HL-60/S4 (cell line): Measurements from ENCODE around the gene GHITM.
"Not testable (repeated sequence)": the region's sequence is repeated elsewhere in the genome, so short reads cannot be mapped to it uniquely, and the experiment has no call there.

ENCODE experiments used
- in situ Hi-C: fragments of 300-500 bp; cut with MboI; formaldehyde crosslinking; loops from 2 replicates; pipeline ENCODE4 v1.14.3; 2022; ENCODE audit warnings: low sequenced_read_pairs

The GHITM gene

GRCh38 chr10:84140036-84140379 lies 699 bp downstream of the GHITM start:
- in situ Hi-C loops, result loop anchor here (10.0 kb wide), 1 partner anchor 65 kb away; no protein-coding TSS in a partner anchor

- in situ Hi-C loops, result loop anchor here (10.0 kb wide), 1 partner anchor 57 kb away; no protein-coding TSS in a partner anchor
These were observed 8.0 kb downstream of the GHITM start for GRCh38 chr10:84147347-84147746.

GRCh38 chr10:84148006-84148597 lies 8.8 kb downstream of the GHITM start:
- in situ Hi-C loops, result loop anchor here (10.0 kb wide), 1 partner anchor 57 kb away; no protein-coding TSS in a partner anchor

- in situ Hi-C loops, result loop anchor here (10.0 kb wide), 1 partner anchor 55 kb away; no protein-coding TSS in a partner anchor
These were observed 10.5 kb downstream of the GHITM start for GRCh38 chr10:84149854-84150253.

- in situ Hi-C loops, result no loop called here
These were observed 13.5 kb downstream of the GHITM start for GRCh38 chr10:84152769-84153168.

- in situ Hi-C loops, result no loop called here
These were observed 16.2 kb downstream of the GHITM start for GRCh38 chr10:84155521-84155920.

- in situ Hi-C loops, result no loop called here
These were observed 16.7 kb downstream of the GHITM start for GRCh38 chr10:84156009-84156408.

GRCh38 chr10:84156768-84157167 lies 17.5 kb downstream of the GHITM start:
- in situ Hi-C loops, result no loop called here

- in situ Hi-C loops, result no loop called here
These were observed 18.8 kb downstream of the GHITM start for GRCh38 chr10:84158061-84158460.

GRCh38 chr10:84158550-84158949 lies 19.2 kb downstream of the GHITM start:
- in situ Hi-C loops, result no loop called here

GRCh38 chr10:84159076-84159685 lies 19.9 kb downstream of the GHITM start:
- in situ Hi-C loops, result no loop called here

- in situ Hi-C loops, result no loop called here
These were observed 21.5 kb downstream of the GHITM start for GRCh38 chr10:84160663-84161362.

GRCh38 chr10:84163996-84164395 lies 24.7 kb downstream of the GHITM start:
- in situ Hi-C loops, result no loop called here

GRCh38 chr10:84164442-84164841 lies 25.1 kb downstream of the GHITM start:
- in situ Hi-C loops, result no loop called here

GRCh38 chr10:84166620-84167288 lies 27.4 kb downstream of the GHITM start:
- in situ Hi-C loops, result no loop called here

- in situ Hi-C loops, result not testable (repeated sequence)
These were observed 28.0 kb downstream of the GHITM start for GRCh38 chr10:84167289-84167653.

GRCh38 chr10:84168382-84168781 lies 29.1 kb downstream of the GHITM start:
- in situ Hi-C loops, result not testable (repeated sequence)

GRCh38 chr10:84171237-84171636 lies 31.9 kb downstream of the GHITM start:
- in situ Hi-C loops, result not testable (repeated sequence)

- in situ Hi-C loops, result not testable (repeated sequence)
These were observed 32.6 kb downstream of the GHITM start for GRCh38 chr10:84171700-84172466.

GRCh38 chr10:84172467-84173356 lies 33.4 kb downstream of the GHITM start:
- in situ Hi-C loops, result no loop called here
